KOPT-K1 (cell line): Measurements from ENCODE around the gene DDIAS.
"Not testable (repeated sequence)": the region's sequence is repeated elsewhere in the genome, so short reads cannot be mapped to it uniquely, and the experiment has no call there.

Source experiments
- H3K27ac ChIP-seq: fragments of 200-600 bp; sonication (generic); 2 replicates; pipeline ENCODE4 v1.5.1; 2016; ENCODE audit warnings: antibody characterized with exemption, mild to moderate bottlenecking, low read depth, low read length; ENCODE audit not compliant: poor library complexity, severe bottlenecking
- H3K36me3 ChIP-seq: fragments of 200-600 bp; sonication (generic); 2 replicates; pipeline ENCODE4 v1.5.1; 2017; ENCODE audit warnings: antibody characterized with exemption, mild to moderate bottlenecking, low read length, moderate library complexity; ENCODE audit not compliant: insufficient read depth
- H3K9me3 ChIP-seq: fragments of 200-600 bp; sonication (generic); 2 replicates; pipeline ENCODE4 v1.5.1; 2017; ENCODE audit warnings: antibody characterized with exemption, low read length, mild to moderate bottlenecking; ENCODE audit not compliant: insufficient read depth, poor library complexity, severe bottlenecking

Gene DDIAS

DNA sequence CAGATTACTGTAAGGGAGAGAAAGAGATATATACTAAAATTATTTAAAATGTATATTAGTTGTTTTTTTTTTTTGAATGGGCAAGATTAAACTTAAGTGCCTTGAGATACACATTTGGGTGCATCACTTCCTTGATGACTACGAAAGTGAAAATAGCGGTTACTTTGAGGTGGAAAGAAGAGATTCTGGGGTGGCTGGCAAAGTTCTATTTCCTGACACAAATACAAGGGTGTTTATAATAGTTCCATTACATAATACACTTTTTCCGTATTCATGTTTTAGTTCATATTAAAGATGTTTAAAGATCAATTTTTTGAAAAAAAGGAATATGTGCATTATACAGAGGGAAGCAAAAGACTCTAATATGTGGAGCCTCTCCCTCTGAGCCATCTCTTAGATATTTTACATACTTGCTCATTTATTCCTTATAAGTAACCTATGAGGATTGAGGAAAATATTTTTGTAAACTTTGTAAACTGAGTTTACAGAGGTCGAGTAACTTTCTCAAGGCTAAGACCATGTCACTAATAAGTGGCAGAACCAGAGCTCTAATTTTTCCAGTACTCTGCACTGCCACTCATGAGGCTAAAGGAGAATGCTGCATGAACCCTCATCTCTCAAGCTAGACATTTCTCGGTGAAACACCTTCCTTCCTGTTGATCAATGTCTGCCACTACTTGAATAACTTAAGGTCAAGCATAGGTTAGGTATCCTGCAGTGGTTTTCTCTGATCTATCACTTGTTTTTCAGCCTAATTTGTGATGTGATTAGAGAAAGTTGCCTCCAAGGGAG, 58.6 kb downstream of the DDIAS start:
- Histone ChIP-seq H3K27ac (peak overlapping the region; percentile 59), H3K9me3 (peaks cover 1% of the 10 kb centered on the region), H3K36me3 (no peaks in the 10 kb centered on the region)

DNA sequence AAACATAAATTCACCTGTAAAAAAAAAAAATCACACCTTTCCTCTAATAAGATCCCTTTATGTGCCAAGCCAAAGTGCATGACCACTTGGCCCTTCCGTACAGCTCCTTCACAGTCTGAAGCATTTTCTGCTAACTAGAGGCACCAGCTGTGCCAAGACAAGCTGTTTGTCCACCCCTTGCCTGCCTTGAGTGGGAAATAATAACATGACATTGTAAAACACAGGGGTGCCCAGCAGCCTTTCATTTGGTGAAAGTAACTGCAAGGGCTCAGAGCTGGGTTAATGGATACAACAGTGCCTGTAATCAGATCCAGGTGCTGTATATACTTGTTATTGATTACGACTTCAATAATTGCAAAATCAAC, 59.2 kb downstream of the DDIAS start:
- H3K27ac ChIP-seq = peak overlapping the region; percentile 59
- no peaks in the 10 kb centered on the region for H3K36me3 ChIP-seq

DNA sequence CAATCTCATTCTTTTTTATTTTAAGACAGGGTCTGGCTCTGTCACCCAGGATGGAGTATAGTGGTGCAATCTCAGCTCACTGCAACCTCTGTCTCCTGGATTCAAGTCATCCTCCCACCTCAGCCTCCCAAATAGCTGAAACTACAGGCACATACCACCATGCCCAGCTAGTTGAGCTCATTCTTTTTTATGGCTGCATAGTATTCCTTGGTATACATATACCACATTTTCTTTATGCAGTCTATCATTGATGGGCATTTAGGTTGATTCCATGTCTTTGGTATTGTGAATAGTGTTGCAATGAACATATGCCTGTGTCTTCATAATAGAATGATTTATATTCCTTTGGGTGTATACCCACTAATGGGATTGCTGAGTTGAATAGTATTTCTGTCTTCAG, 60.5 kb downstream of the DDIAS start:
- H3K36me3 ChIP-seq, H3K9me3 ChIP-seq, H3K27ac ChIP-seq: not testable (repeated sequence)

More for the DNA sequence above, 59.2 kb downstream of the DDIAS start:
- no peaks in the 10 kb centered on the region for H3K9me3 ChIP-seq

- Histone ChIP-seq H3K27ac (no peak overlapping the region), H3K9me3 (no peaks in the 10 kb centered on the region), H3K36me3 (no peaks in the 10 kb centered on the region)
Observed at GRCh38 chr11:82967381-82967780, 65.8 kb downstream of the DDIAS start.

- Histone ChIP-seq H3K27ac (no peak overlapping the region), H3K36me3 (no peaks in the 10 kb centered on the region), H3K9me3 (no peaks in the 10 kb centered on the region)
Observed at GRCh38 chr11:82969811-82970210, 68.3 kb downstream of the DDIAS start.

GRCh38 chr11:82970507-82971083, 69.1 kb downstream of the DDIAS start:
- not testable (repeated sequence) for H3K9me3 ChIP-seq, H3K27ac ChIP-seq, H3K36me3 ChIP-seq

DNA sequence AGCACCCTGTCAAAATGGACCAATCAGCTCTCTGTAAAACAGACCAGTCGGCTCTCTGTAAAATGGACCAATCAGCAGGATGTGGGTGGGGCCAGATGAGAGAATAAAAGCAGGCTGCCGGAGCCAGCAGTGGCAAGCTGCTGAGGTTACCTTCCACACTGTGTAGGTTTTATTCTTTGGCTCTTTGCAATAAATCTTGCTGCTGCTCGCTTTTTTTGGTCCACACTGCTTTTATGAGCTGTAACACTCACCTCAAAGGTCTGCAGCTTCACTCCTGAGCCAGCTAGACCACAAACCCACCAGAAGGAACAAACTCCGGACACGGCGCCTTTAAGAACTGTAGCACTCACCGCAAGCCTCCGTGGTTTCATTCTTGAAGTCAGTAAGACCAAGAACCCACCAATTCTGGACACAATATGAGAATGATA, 70.0 kb downstream of the DDIAS start:
- H3K27ac ChIP-seq, H3K36me3 ChIP-seq, H3K9me3 ChIP-seq: not testable (repeated sequence)

- H3K36me3 ChIP-seq = no peaks in the 10 kb centered on the region
- H3K9me3 ChIP-seq = no peaks in the 10 kb centered on the region
- H3K27ac ChIP-seq = no peak overlapping the region
Observed at GRCh38 chr11:82972103-82972502, 70.6 kb downstream of the DDIAS start.

DNA sequence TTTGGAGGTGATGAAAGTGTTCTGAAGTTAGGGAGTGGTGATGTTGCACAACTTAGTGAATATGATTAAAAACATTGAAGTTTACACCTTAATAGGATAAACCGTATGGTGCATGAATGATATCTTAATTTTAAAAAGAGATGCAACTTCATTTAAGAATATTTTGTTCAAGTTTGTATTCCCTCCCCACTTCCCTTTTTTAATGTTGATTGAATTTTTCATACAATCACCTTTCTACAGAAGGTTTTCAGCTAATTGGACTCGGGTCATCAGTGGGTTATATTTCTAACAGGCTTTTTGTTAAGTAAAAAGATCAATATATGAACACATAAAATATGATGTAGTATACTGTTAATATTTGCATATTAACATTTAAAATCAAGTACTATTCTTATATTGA, 72.6 kb downstream of the DDIAS start:
- Histone ChIP-seq H3K27ac (no peak overlapping the region), H3K9me3 (no peaks in the 10 kb centered on the region), H3K36me3 (no peaks in the 10 kb centered on the region)

GRCh38 chr11:82974851-82975250, 73.3 kb downstream of the DDIAS start:
- Histone ChIP-seq H3K36me3 (no peaks in the 10 kb centered on the region), H3K9me3 (no peaks in the 10 kb centered on the region), H3K27ac (no peak overlapping the region)

DNA sequence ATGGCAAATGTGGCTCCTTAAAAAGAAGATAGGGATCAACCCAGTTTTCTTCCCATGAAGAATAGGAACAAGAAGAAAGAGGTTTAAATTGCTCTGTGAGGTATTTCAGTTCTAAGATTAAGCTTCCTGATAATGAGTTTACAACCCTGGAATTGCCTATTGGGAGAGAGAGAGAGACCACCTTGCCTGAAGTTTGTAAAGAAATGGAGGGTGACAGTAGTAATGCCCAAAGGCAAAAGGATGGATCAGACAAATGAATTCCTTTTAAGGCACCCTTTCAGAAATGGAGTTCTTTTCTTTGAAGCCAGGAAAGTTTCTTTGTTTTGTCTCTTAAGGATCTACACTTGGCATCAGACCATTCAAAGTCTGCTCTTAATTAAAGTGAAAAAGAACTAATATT, 74.3 kb downstream of the DDIAS start:
- Histone ChIP-seq H3K27ac (no peak overlapping the region), H3K36me3 (no peaks in the 10 kb centered on the region)

GRCh38 chr11:82976786-82977185, 75.2 kb downstream of the DDIAS start:
- H3K27ac ChIP-seq = no peak overlapping the region
- H3K36me3 ChIP-seq = no peaks in the 10 kb centered on the region
- no peaks in the 10 kb centered on the region for H3K9me3 ChIP-seq

More for the DNA sequence above, 74.3 kb downstream of the DDIAS start:
- H3K9me3 ChIP-seq = no peaks in the 10 kb centered on the region

- H3K27ac ChIP-seq = no peak overlapping the region
- H3K9me3 ChIP-seq = no peaks in the 10 kb centered on the region
- H3K36me3 ChIP-seq = no peaks in the 10 kb centered on the region
Observed at GRCh38 chr11:82978422-82979099, 77.0 kb downstream of the DDIAS start.

GRCh38 chr11:82979824-82980223, 78.3 kb downstream of the DDIAS start:
- Histone ChIP-seq H3K9me3 (no peaks in the 10 kb centered on the region), H3K27ac (no peak overlapping the region), H3K36me3 (no peaks in the 10 kb centered on the region)

- Histone ChIP-seq H3K36me3 (no peaks in the 10 kb centered on the region), H3K9me3 (no peaks in the 10 kb centered on the region), H3K27ac (no peak overlapping the region)
Observed at GRCh38 chr11:82980292-82980691, 78.8 kb downstream of the DDIAS start.
